SK-N-SH (cell line): Measurements from ENCODE around the gene PPM1F. TPM values are rescaled to one million over a fixed set of nuclear protein-coding genes. Genes with fewer than 3 reads are reported as not detected.
"Not testable (repeated sequence)": the region's sequence is repeated elsewhere in the genome, so short reads cannot be mapped to it uniquely, and the experiment has no call there.

ENCODE experiments used
- CTCF ChIA-PET: fragments of 300-600, 350-600 bp; formaldehyde crosslinking; extraction: SDS; loops from one replicate; lab custom pipeline; 2021; lab: Yijun Ruan, JAX
- POLR2A ChIA-PET: fragments of 350-600 bp; sonication (Branson Sonifier 250); formaldehyde crosslinking; extraction: SDS; loops from one replicate; lab custom pipeline; 2020; ENCODE audit warnings: antibody characterized with exemption, inconsistent platforms; lab: Yijun Ruan, JAX
- DNase-seq: peaks from one replicate; pipeline ENCODE4 v3.0.0; 2012
- H2AFZ ChIP-seq: fragments of 200-600 bp; sonication (generic); 2 replicates; pipeline ENCODE4 v1.8.1; 2016; ENCODE audit warnings: antibody characterized with exemption, mild to moderate bottlenecking, low read depth
- H3F3A ChIP-seq: fragments of 200-600 bp; sonication (generic); replicated peaks from 2 replicates; pipeline ENCODE3; 2016; ENCODE audit warnings: antibody characterized with exemption, mild to moderate bottlenecking; ENCODE audit not compliant: insufficient read depth
- H3K27ac ChIP-seq, 2 experiments: fragments of 200-500 bp in 1 of 2; fragments of 200-600 bp in 1 of 2; sonication (Bioruptor generic) in 1 of 2; sonication (generic), shearing (Covaris generic) in 1 of 2; 2 replicates each; pipeline versions ENCODE4 v1.5.1 to v1.6.1; 2014 to 2016; ENCODE audit warnings: low read depth in 2 of 2, inconsistent platforms in 1 of 2, low read length in 1 of 2, mild to moderate bottlenecking in 1 of 2, mixed read lengths in 1 of 2
- H3K27me3 ChIP-seq: fragments of 200-600 bp; sonication (generic), shearing (Covaris generic); 2 replicates; pipeline ENCODE4 v1.6.1; 2016; ENCODE audit warnings: mixed run types; ENCODE audit not compliant: insufficient read depth
- H3K36me3 ChIP-seq, 2 experiments: fragments of 200-500 bp in 1 of 2; fragments of 200-600 bp in 1 of 2; sonication (Bioruptor generic) in 1 of 2; sonication (generic) in 1 of 2; replicated peaks in 1 of 2; 2 replicates each; pipeline versions ENCODE3 to v1.5.1; 2014 to 2016; ENCODE audit warnings: low read length in 1 of 2, mild to moderate bottlenecking in 1 of 2; ENCODE audit not compliant: insufficient read depth in 2 of 2, control insufficient read depth in 1 of 2
- H3K4me1 ChIP-seq, 2 experiments: fragments of 200-500 bp in 1 of 2; fragments of 200-600 bp in 1 of 2; sonication (Bioruptor generic) in 1 of 2; sonication (generic), shearing (Covaris generic) in 1 of 2; 2 replicates each; pipeline versions ENCODE4 v1.5.1 to v1.6.1; 2014 to 2016; ENCODE audit warnings: low read depth in 1 of 2, low read length in 1 of 2, mixed run types in 1 of 2; ENCODE audit not compliant: insufficient read depth in 2 of 2, control insufficient read depth in 1 of 2
- H3K4me2 ChIP-seq: fragments of 200-600 bp; sonication (generic), shearing (Covaris generic); 2 replicates; pipeline ENCODE4 v1.6.1; 2017; ENCODE audit warnings: mixed run types
- H3K4me3 ChIP-seq, 2 experiments: fragments of 200-500 bp in 1 of 2; fragments of 200-600 bp in 1 of 2; sonication (Bioruptor generic) in 1 of 2; sonication (generic), shearing (Covaris generic) in 1 of 2; 2 replicates each; pipeline versions ENCODE4 v1.5.1 to v1.8.1; 2014 to 2016; ENCODE audit warnings: low read depth in 2 of 2, inconsistent platforms in 1 of 2, low read length in 1 of 2, mild to moderate bottlenecking in 1 of 2, mixed read lengths in 1 of 2, moderate library complexity in 1 of 2
- H3K79me2 ChIP-seq: fragments of 200-600 bp; sonication (generic); 2 replicates; pipeline ENCODE4 v1.8.1; 2017; ENCODE audit warnings: mild to moderate bottlenecking; ENCODE audit not compliant: insufficient read depth
- H3K9ac ChIP-seq: fragments of 200-600 bp; sonication (generic); 2 replicates; pipeline ENCODE4 v1.6.1; 2017; ENCODE audit warnings: mixed run types
- H3K9me2 ChIP-seq: fragments of 200-600 bp; sonication (generic); 2 replicates; pipeline ENCODE4 v1.6.1; 2017; ENCODE audit warnings: mixed run types
- H3K9me3 ChIP-seq: fragments of 200-600 bp; sonication (generic); 2 replicates; pipeline ENCODE4 v1.6.1; 2017; ENCODE audit warnings: mixed run types, mild to moderate bottlenecking, moderate library complexity
- H4K20me1 ChIP-seq: fragments of 200-600 bp; sonication (generic); 2 replicates; pipeline ENCODE4 v1.6.1; 2017; ENCODE audit warnings: mild to moderate bottlenecking, mixed run types; ENCODE audit not compliant: insufficient read depth
- ELF1 ChIP-seq: IDR thresholded peaks from 2 replicates; pipeline ENCODE4 v1.4.0; 2012
- EP300 ChIP-seq, 2 experiments: IDR thresholded peaks; 2 replicates each; pipeline versions ENCODE4 v1.4.0 to v1.6.1; 2012; ENCODE audit warnings: borderline replicate concordance in 1 of 2, low read depth in 1 of 2, low read length in 1 of 2
- FOXM1 ChIP-seq: IDR thresholded peaks from 2 replicates; pipeline ENCODE4 v1.4.0; 2012; ENCODE audit warnings: low read depth, mild to moderate bottlenecking
- GABPA ChIP-seq: IDR thresholded peaks from 2 replicates; pipeline ENCODE4 v1.4.0; 2012; ENCODE audit warnings: low read depth, mild to moderate bottlenecking
- MAX ChIP-seq: IDR thresholded peaks from 2 replicates; pipeline ENCODE4 v1.4.0; 2012; ENCODE audit warnings: low read depth
- RAD21 ChIP-seq: IDR thresholded peaks from 2 replicates; pipeline ENCODE4 v1.6.1; 2012; ENCODE audit warnings: mild to moderate bottlenecking, low read length
- RFX5 ChIP-seq: IDR thresholded peaks from 2 replicates; pipeline ENCODE4 v1.6.1; 2012; ENCODE audit warnings: mild to moderate bottlenecking, improper control_type of control experiment, low read length
- TAF1 ChIP-seq: IDR thresholded peaks from 2 replicates; pipeline ENCODE4 v1.6.1; 2012; ENCODE audit warnings: low read depth, mild to moderate bottlenecking, low read length, moderate library complexity, borderline replicate concordance
- USF1 ChIP-seq: IDR thresholded peaks from 2 replicates; pipeline ENCODE4 v1.4.0; 2012; ENCODE audit warnings: low read depth, borderline replicate concordance
- ZBTB33 ChIP-seq: IDR thresholded peaks from 2 replicates; pipeline ENCODE4 v1.4.0; 2012; ENCODE audit warnings: low read depth, borderline replicate concordance
- WGBS: methylation state at CpG from one replicate; pipeline ENCODE4 v1.1.6; 2017; ENCODE audit warnings: low lambda C conversion rate; 5-methylcytosine and 5-hydroxymethylcytosine counted together
- polyA plus RNA-seq, 3 experiments: library from polyadenylated mRNA; depleted of rRNA; stranded (reverse); fragments of >200 nt; gene quantifications; 2 replicates each; pipeline ENCODE4 v1.2.3, GENCODE V29; 2012

Gene PPM1F
- polyA plus RNA-seq, 1 of the 3 experiments (the other 2 are of a cell fraction), result 29.6 TPM

- Histone ChIP-seq H3F3A (peaks cover 8% of the 10 kb centered on the region), H3K4me1 (no peaks in the 10 kb centered on the region), H3K4me2 (no peak overlapping the region), H4K20me1 (no peaks in the 10 kb centered on the region), H3K27ac (no peak overlapping the region), H3K9me2 (no peaks in the 10 kb centered on the region), H3K9me3 (no peaks in the 10 kb centered on the region), H3K79me2 (no peaks in the 10 kb centered on the region), H3K9ac (no peak overlapping the region), H3K4me3 (no peak overlapping the region), H3K36me3 (no peaks in the 10 kb centered on the region), H2AFZ (no peak overlapping the region), H3K27me3 (no peaks in the 10 kb centered on the region)
- no peak for DNase-seq
- ChIA-PET POLR2A (no interaction called here), CTCF (no interaction called here)
- TF ChIP-seq USF1, result no peak
- TF ChIP-seq ZBTB33, result no peak
- no peak for TF ChIP-seq RAD21
- no peak for TF ChIP-seq GABPA
- no peak for TF ChIP-seq RFX5
- TF ChIP-seq EP300 (IDR thresholded peaks at IDR 0.05; ENCODE audit: borderline replicate concordance in 1 of 2, low read depth in 1 of 2, low read length in 1 of 2), result no peak
- TF ChIP-seq FOXM1, result no peak
- TF ChIP-seq MAX, result no peak
- 94% methylated on average over 10 of the region's 10 CpGs for WGBS
Measured at GRCh38 chr22:21889251-21889990, 63.2 kb downstream of the PPM1F start.

- H3K4me3 ChIP-seq, result no peak overlapping the region
- no peaks in the 10 kb centered on the region for H3K27me3 ChIP-seq
- no peaks in the 10 kb centered on the region for H3K9me2 ChIP-seq
- H3K36me3 ChIP-seq, result no peaks in the 10 kb centered on the region
- TF ChIP-seq TAF1 (no peak), ELF1 (no peak)
- no peaks in the 10 kb centered on the region for H3K9me3 ChIP-seq
- peaks cover 8% of the 10 kb centered on the region for H3F3A ChIP-seq
- H2AFZ ChIP-seq, result no peak overlapping the region
- no peak overlapping the region for H3K27ac ChIP-seq
- no peaks in the 10 kb centered on the region for H3K79me2 ChIP-seq
- CTCF ChIA-PET, result interaction anchor here (0.6 to 1.2 kb wide), 2 partner anchors 50 to 52 kb away, joined by 3 read pairs; no protein-coding TSS in a partner anchor
- no peaks in the 10 kb centered on the region for H3K4me1 ChIP-seq
- H3K9ac ChIP-seq, result no peak overlapping the region
- H3K4me2 ChIP-seq, result no peak overlapping the region
- DNase-seq, result no peak
- POLR2A ChIA-PET, result no interaction called here
- H4K20me1 ChIP-seq, result no peaks in the 10 kb centered on the region
Measured at GRCh38 chr22:21887841-21888240, 64.8 kb downstream of the PPM1F start.

- H3K4me3 ChIP-seq, H3K79me2 ChIP-seq, POLR2A ChIA-PET, CTCF ChIA-PET, H3K36me3 ChIP-seq, H3K9me2 ChIP-seq, H3K9me3 ChIP-seq, H3K4me2 ChIP-seq, H3F3A ChIP-seq, H3K27me3 ChIP-seq, DNase-seq, H3K4me1 ChIP-seq, H3K9ac ChIP-seq, H4K20me1 ChIP-seq, H2AFZ ChIP-seq, H3K27ac ChIP-seq: not testable (repeated sequence)
- WGBS, result no CpG with 5 or more reads among the region's 26 CpGs
Measured at GRCh38 chr22:21883930-21884329, 68.7 kb downstream of the PPM1F start.

GRCh38 chr22:21882754-21883333 lies 69.8 kb downstream of the PPM1F start:
- H3K4me2 ChIP-seq, H3K4me1 ChIP-seq, CTCF ChIA-PET, H2AFZ ChIP-seq, DNase-seq, H3K9ac ChIP-seq, H3K9me2 ChIP-seq, H3K9me3 ChIP-seq, H3K79me2 ChIP-seq, H3F3A ChIP-seq, H3K27me3 ChIP-seq, POLR2A ChIA-PET, H3K4me3 ChIP-seq, H3K36me3 ChIP-seq, H4K20me1 ChIP-seq, H3K27ac ChIP-seq: not testable (repeated sequence)
- WGBS, result 83% methylated on average over 1 of the region's 7 CpGs
